Esophagus muscularis mucosa (tissue), 4 donors: Measurements from ENCODE around the gene NINJ1. TPM values are rescaled to one million over a fixed set of nuclear protein-coding genes. Genes with fewer than 3 reads are reported as not detected.
"Not testable (repeated sequence)": the region's sequence is repeated elsewhere in the genome, so short reads cannot be mapped to it uniquely, and the experiment has no call there.

Experiments
- DNase-seq: peaks from one replicate; pipeline ENCODE4 v3.0.0-alpha.2; 2017; ENCODE audit errors: extremely low spot score
- H3K27ac ChIP-seq, 4 donors: fragments of 200-600 bp; sonication (generic); replicated peaks in 1 of 4; 1 replicate in 3 of 4; 2 replicates in 1 of 4; pipeline ENCODE4 v1.5.1; 2016 to 2019; ENCODE audit warnings: mild to moderate bottlenecking in 1 of 4
- H3K27me3 ChIP-seq, 4 donors: fragments of 200-600 bp; sonication (generic); one replicate each; pipeline versions ENCODE4 v1.5.1 to v1.6.0; 2016 to 2019
- H3K36me3 ChIP-seq, 4 donors: fragments of 200-600 bp; sonication (generic); one replicate each; pipeline ENCODE4 v1.5.1; 2016 to 2019
- H3K4me1 ChIP-seq, 4 donors: fragments of 200-600 bp; sonication (generic); one replicate each; pipeline ENCODE4 v1.5.1; 2016 to 2019
- H3K4me3 ChIP-seq, 4 donors: fragments of 200-600 bp; sonication (generic); 1 replicate in 2 of 4; 2 replicates in 2 of 4; pipeline ENCODE4 v1.5.1; 2016 to 2019; ENCODE audit warnings: mild to moderate bottlenecking in 4 of 4, moderate library complexity in 1 of 4
- H3K9me3 ChIP-seq, 4 donors: fragments of 200-600 bp; sonication (generic); 1 replicate in 3 of 4; 2 replicates in 1 of 4; pipeline ENCODE4 v1.5.1; 2016 to 2019
- EP300 ChIP-seq: sonication (generic); formaldehyde crosslinking; IDR thresholded peaks from one replicate; pipeline ENCODE4 v1.6.1; 2017; ENCODE audit warnings: antibody characterized with exemption
- POLR2A ChIP-seq: fragments of 450-650 bp; IDR thresholded peaks from one replicate; pipeline ENCODE4 v1.6.1; 2017; ENCODE audit warnings: antibody characterized with exemption, moderate library complexity, mild to moderate bottlenecking, low read depth
- POLR2AphosphoS5 ChIP-seq, 2 donors: sonication (generic); formaldehyde crosslinking; IDR thresholded peaks; one replicate each; pipeline ENCODE4 v1.6.1; 2017; ENCODE audit warnings: antibody characterized with exemption in 2 of 2
- WGBS: methylation state at CpG from one replicate; pipeline ENCODE4 v1.1.5; 2018; 5-methylcytosine and 5-hydroxymethylcytosine counted together
- intact Hi-C: fragments of 100-400 bp; cut with DNase I; formaldehyde crosslinking; loops from one replicate; pipeline ENCODE4 v1.15.1; 2023
- total RNA-seq, 4 donors: library from RNA; depleted of rRNA; stranded (reverse); fragments of >200 nt; gene quantifications; one replicate each; pipeline versions ENCODE4 v1.1.0 to v1.2.1, GENCODE V29; 2016
- TF ChIP-seq, protein P1 (sequence below), 3 experiments: fragments of 200-600 bp in 2 of 3; fragments of 450-650 bp in 1 of 3; sonication (generic) in 2 of 3; IDR thresholded peaks; one replicate each; pipeline ENCODE4 v1.5.1; 2017 to 2019; ENCODE audit warnings: antibody characterized with exemption in 3 of 3, mild to moderate bottlenecking in 2 of 3, moderate library complexity in 1 of 3

Gene NINJ1
- total RNA-seq, 4 donors from 2014 or later, result 69.3 to 90.6 (median 72.7) TPM

DNA sequence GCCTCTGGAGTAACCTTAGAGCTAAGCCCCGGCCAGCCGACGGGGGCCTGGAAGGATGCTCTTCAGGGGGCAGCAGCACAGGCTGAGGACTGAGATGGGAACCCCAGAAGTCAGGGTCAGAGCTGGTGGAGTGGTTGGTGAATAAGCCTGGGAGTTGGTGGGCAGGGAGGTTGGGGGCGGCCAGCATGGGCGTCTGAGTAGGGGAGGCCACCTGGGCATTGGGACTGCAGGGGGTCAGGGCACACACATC is 14.4 kb downstream of the NINJ1 start:
- no peak for DNase-seq
- H3K4me3 ChIP-seq, result no peak overlapping the region
- intact Hi-C loops, result no loop called here
- peaks cover 20 to 42% (median 37%) of the 10 kb centered on the region in 4 donors for H3K4me1 ChIP-seq
- H3K36me3 ChIP-seq, result peaks cover 8 to 46% (median 36%) of the 10 kb centered on the region in 4 donors
- H3K9me3 ChIP-seq, result no peaks in the 10 kb centered on the region
- TF ChIP-seq, protein P1, sequence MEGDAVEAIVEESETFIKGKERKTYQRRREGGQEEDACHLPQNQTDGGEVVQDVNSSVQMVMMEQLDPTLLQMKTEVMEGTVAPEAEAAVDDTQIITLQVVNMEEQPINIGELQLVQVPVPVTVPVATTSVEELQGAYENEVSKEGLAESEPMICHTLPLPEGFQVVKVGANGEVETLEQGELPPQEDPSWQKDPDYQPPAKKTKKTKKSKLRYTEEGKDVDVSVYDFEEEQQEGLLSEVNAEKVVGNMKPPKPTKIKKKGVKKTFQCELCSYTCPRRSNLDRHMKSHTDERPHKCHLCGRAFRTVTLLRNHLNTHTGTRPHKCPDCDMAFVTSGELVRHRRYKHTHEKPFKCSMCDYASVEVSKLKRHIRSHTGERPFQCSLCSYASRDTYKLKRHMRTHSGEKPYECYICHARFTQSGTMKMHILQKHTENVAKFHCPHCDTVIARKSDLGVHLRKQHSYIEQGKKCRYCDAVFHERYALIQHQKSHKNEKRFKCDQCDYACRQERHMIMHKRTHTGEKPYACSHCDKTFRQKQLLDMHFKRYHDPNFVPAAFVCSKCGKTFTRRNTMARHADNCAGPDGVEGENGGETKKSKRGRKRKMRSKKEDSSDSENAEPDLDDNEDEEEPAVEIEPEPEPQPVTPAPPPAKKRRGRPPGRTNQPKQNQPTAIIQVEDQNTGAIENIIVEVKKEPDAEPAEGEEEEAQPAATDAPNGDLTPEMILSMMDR (IDR thresholded peaks at IDR 0.05), result no peak
- no peak for TF ChIP-seq EP300
- no peak for TF ChIP-seq POLR2A
- no peak for TF ChIP-seq POLR2AphosphoS5 (IDR thresholded peaks at IDR 0.05)
- H3K27me3 ChIP-seq, result no peaks in the 10 kb centered on the region
- WGBS, result 45% methylated on average over 3 of the region's 5 CpGs
- peak overlapping the region; percentile 77 to 84 (median 82) for H3K27ac ChIP-seq

GRCh38 chr9:93118863-93119702 is 15.0 kb downstream of the NINJ1 start:
- intact Hi-C loops, result no loop called here
- no peak for DNase-seq
- Histone ChIP-seq H3K4me3 (no peak overlapping the region), H3K4me1 (peaks cover 20 to 42% (median 37%) of the 10 kb centered on the region in 4 donors), H3K27ac (peak overlapping the region; percentile 77 to 84 (median 82)), H3K9me3 (no peaks in the 10 kb centered on the region), H3K27me3 (no peaks in the 10 kb centered on the region), H3K36me3 (peaks cover 5 to 46% (median 36%) of the 10 kb centered on the region in 4 donors)
- TF ChIP-seq POLR2AphosphoS5 (IDR thresholded peaks at IDR 0.05) (no peak), EP300 (no peak), POLR2A (no peak)
- TF ChIP-seq, protein P1 (IDR thresholded peaks at IDR 0.05), result no peak
- 88% methylated on average over 7 of the region's 12 CpGs for WGBS

DNA sequence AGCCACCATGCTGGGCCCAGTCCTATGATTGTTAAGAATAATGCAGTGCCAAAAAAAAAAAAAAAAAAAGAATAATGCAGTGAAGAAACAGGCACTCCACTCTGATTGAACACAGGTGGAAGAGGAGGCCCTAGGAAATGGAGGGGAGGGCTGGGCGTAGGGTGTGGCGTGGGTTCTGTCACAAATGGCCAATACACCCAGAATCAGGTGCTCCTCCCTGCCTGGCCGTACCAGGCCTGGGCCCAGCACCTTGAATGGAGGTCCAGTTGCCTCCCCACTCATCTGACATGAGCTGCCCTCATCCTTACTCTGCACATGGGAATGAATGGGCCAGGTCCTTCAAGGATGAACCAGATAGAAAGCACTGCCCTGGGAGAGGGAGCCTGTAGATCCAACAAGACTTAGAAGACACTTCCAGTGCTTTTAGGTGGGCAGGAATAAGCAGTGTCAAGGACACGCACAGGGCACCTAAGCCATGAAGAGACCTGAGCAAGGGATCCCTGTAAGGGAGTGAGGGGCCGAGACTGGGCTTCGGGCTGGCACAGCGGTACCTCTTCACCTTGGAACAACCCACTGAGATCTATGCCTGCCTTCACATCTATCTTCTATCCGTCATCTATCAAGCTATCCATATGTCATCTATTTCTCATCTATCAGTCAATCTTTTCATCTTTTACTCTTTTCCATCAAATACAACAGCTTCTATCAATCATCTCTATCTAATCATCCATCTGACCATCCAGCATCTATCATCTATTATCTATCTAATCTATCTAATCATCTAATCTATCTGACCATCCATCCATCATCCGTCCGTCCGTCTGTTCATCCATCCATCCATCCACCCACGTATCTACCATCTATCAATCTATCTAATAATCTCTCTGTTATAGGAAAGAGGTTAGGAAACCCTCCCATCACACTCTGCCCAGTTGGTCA is 15.9 kb downstream of the NINJ1 start:
- Histone ChIP-seq H3K27ac (no peak overlapping the region), H3K4me1 (peaks cover 20 to 42% (median 37%) of the 10 kb centered on the region in 4 donors), H3K36me3 (peaks cover 11 to 46% (median 36%) of the 10 kb centered on the region in 4 donors), H3K27me3 (no peaks in the 10 kb centered on the region), H3K4me3 (no peak overlapping the region), H3K9me3 (no peaks in the 10 kb centered on the region)
- TF ChIP-seq POLR2A, result no peak
- TF ChIP-seq POLR2AphosphoS5 (IDR thresholded peaks at IDR 0.05), result no peak
- TF ChIP-seq, protein P1 (IDR thresholded peaks at IDR 0.05), result no peak
- no peak for TF ChIP-seq EP300
- intact Hi-C loops, result no loop called here
- no peak for DNase-seq
- WGBS, result 96% methylated on average over 12 of the region's 12 CpGs

GRCh38 chr9:93117521-93117920 is 16.5 kb downstream of the NINJ1 start:
- H3K27me3 ChIP-seq, H3K9me3 ChIP-seq, H3K27ac ChIP-seq, DNase-seq, H3K4me3 ChIP-seq, intact Hi-C loops: not testable (repeated sequence)
- Histone ChIP-seq H3K4me1 (peaks cover 20 to 42% (median 37%) of the 10 kb centered on the region in 4 donors), H3K36me3 (peaks cover 16 to 46% (median 35%) of the 10 kb centered on the region in 4 donors)
- 93% methylated on average over 9 of the region's 9 CpGs for WGBS
